H1 (cell line): ENCODE results near the gene PATL2. TPM values are rescaled to one million over a fixed set of nuclear protein-coding genes. Genes with fewer than 3 reads are reported as not detected.

Experiments
- CBX8 ChIP-seq: fragments of 300-800, 300-1000 bp; sonication (generic); IDR thresholded peaks from 2 replicates; pipeline ENCODE4 v1.7.1; 2016; ENCODE audit warnings: low read depth, low read length, borderline replicate concordance
- CHD7 ChIP-seq: fragments of 300-600 bp; sonication (generic); IDR thresholded peaks from 2 replicates; pipeline ENCODE4 v1.7.1; 2012; ENCODE audit warnings: low read length, moderate library complexity, mild to moderate bottlenecking, inconsistent platforms; ENCODE audit not compliant: insufficient replicate concordance
- GABPA ChIP-seq: IDR thresholded peaks from 2 replicates; pipeline ENCODE4 v1.6.1; 2011; ENCODE audit warnings: mild to moderate bottlenecking, low read length, moderate library complexity, borderline replicate concordance; ENCODE audit not compliant: insufficient read depth
- RBBP5 ChIP-seq: IDR thresholded peaks from 2 replicates; pipeline ENCODE4 v1.7.1; 2012; ENCODE audit warnings: low read depth, mild to moderate bottlenecking, inconsistent platforms, low read length, moderate library complexity, borderline replicate concordance
- SUZ12 ChIP-seq: fragments of 200-600 bp; sonication (generic); IDR thresholded peaks from 2 replicates; pipeline ENCODE4 v1.6.1; 2012; ENCODE audit warnings: mild to moderate bottlenecking, inconsistent platforms, low read length, moderate library complexity, mixed read lengths
- TCF12 ChIP-seq: IDR thresholded peaks from 2 replicates; pipeline ENCODE4 v1.6.1; 2011; ENCODE audit warnings: low read depth, mild to moderate bottlenecking, low read length
- YY1 ChIP-seq: IDR thresholded peaks from 2 replicates; pipeline ENCODE4 v1.6.1; 2011; ENCODE audit warnings: low read depth, mild to moderate bottlenecking, low read length
- polyA plus RNA-seq, 7 experiments: library from polyadenylated mRNA; depleted of rRNA in 3 of 7; stranded (reverse) in 5 of 7; unstranded in 2 of 7; fragments of >200 nt in 5 of 7; fragments of 200-250 nt in 2 of 7; gene quantifications; 1 replicate in 5 of 7; 2 replicates in 1 of 7; 4 replicates in 1 of 7; pipeline versions ENCODE4 v1.2.1 to v1.2.3, GENCODE V29; 2011 to 2013; ENCODE audit warnings: missing spikeins in 2 of 7, mixed read lengths in 2 of 7
- total RNA-seq: library from RNA; stranded (reverse); fragmentation: NEBNext Ultra II Directional; extraction: Animal tissue kit (Norgen Biotek cat#: 25700); gene quantifications from 2 replicates; pipeline ENCODE4 v1.2.1, GENCODE V29; 2021

PATL2 gene
- total and polyA plus RNA-seq, 2 of the 8 experiments (the other 6 are each of a cell fraction or from before 2014, with no cell fraction given): 0.65 to 1.3 TPM

- TF ChIP-seq CHD7 (no peak), YY1 (no peak), GABPA (no peak), RBBP5 (no peak), TCF12 (no peak), CBX8 (no peak), SUZ12 (no peak)
Observed at GRCh38 chr15:44727485-44728231, 16.5 kb upstream of the PATL2 start (continued).
